Measurements from ENCODE around the gene HTN1.

Gene HTN1

DNA sequence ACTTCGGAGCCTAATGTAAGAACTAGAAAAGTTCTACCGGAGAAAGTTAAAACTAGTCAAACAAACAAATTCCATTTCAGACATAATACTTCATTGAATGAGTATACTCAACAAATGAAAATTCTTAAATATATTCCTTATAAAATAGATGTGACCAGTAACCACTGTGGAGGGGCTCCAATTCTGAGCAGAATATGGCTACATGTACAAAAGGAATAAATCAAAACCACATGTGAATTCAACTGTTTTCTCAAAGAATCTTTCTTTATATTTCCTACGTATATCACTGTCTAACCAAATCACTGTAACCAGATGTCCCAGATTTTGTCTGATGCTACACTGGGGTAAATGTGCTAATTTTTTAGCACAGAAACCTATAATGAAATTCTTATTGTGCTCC is 49.0 kb downstream of the HTN1 start:
- Histone ChIP-seq H3K4me2 (ENCODE audit: low read length, poor library complexity, severe bottlenecking) (no peak overlapping the region), H2AK5ac (ENCODE audit: low read length, severe bottlenecking) (no peak overlapping the region), H2BK12ac (ENCODE audit: low read length in 2 of 2) (no peak overlapping the region), H3K14ac (ENCODE audit: low read length in 2 of 2) (no peak overlapping the region), H4K8ac (ENCODE audit: low read length) (no peak overlapping the region), H4K91ac (ENCODE audit: low read length) (no peak overlapping the region), H2BK5ac (ENCODE audit: low read depth, low read length, poor library complexity, severe bottlenecking) (no peak overlapping the region), H3K9ac (ENCODE audit: low read length) (no peak overlapping the region), H2BK120ac (ENCODE audit: low read depth, low read length) (no peak overlapping the region), H3K27me3 (ENCODE audit: control insufficient read depth in 1 of 2, insufficient read depth in 1 of 2, low read length in 2 of 2) (no peaks in the 10 kb centered on the region), H3K4me1 (ENCODE audit: control insufficient read depth, insufficient read depth, low read depth, low read length) (no peaks in the 10 kb centered on the region), H3K18ac (ENCODE audit: low read depth in 1 of 2, low read length in 2 of 2) (no peak overlapping the region), H3K79me1 (replicated peaks; ENCODE audit: low read length, poor library complexity, severe bottlenecking) (no peaks in the 10 kb centered on the region), H3K23ac (ENCODE audit: low read length in 2 of 2) (no peak overlapping the region), H3K27ac (ENCODE audit: low read length, poor library complexity, severe bottlenecking) (no peak overlapping the region), H3K4me3 (ENCODE audit: insufficient read depth in 1 of 2, low read depth in 1 of 2, low read length in 2 of 2) (no peak overlapping the region), H2BK15ac (ENCODE audit: low read depth, poor library complexity, severe bottlenecking) (no peak overlapping the region), H2AFZ (ENCODE audit: low read depth, low read length) (no peak overlapping the region), H3K36me3 (ENCODE audit: control insufficient read depth in 1 of 2, insufficient read depth in 2 of 2, low read depth in 1 of 2, low read length in 2 of 2) (no peaks in the 10 kb centered on the region), H3K9me3 (ENCODE audit: control insufficient read depth, low read length) (no peaks in the 10 kb centered on the region), H3K4ac (ENCODE audit: low read depth in 1 of 2, low read length in 2 of 2) (no peak overlapping the region)
- DNase-seq = no peak
- WGBS = 100% methylated on average over 1 of the region's 3 CpGs

Measured in mesenchymal stem cell (in vitro differentiated cells and primary cell).